Activated CD8-positive, alpha-beta T cell treated with anti-CD3 and anti-CD28 coated beads for 36 hours (primary cell): ENCODE data around the gene TM4SF20. TPM values are rescaled to one million over a fixed set of nuclear protein-coding genes. Genes with fewer than 3 reads are reported as not detected.

Experiments
- ATAC-seq: fragments of 200-7000 bp; cut with Tn5 transposase; one replicate; pipeline ENCODE4 v1.10.0; 2021; ENCODE audit warnings: mild to moderate bottlenecking, moderate library complexity
- CTCF ChIA-PET: fragments of 350-600 bp; sonication (Branson Sonifier 250); formaldehyde crosslinking; loops from one replicate; lab custom pipeline; 2021; ENCODE audit warnings: antibody characterized with exemption; lab: Charles Lee
- POLR2A ChIA-PET: fragments of 350-600 bp; sonication (Branson Sonifier 250); formaldehyde crosslinking; loops from one replicate; lab custom pipeline; 2021; ENCODE audit warnings: antibody characterized with exemption; lab: Charles Lee
- DNase-seq: peaks from one replicate; pipeline ENCODE4 v3.0.0-alpha.2; 2020
- H3K27ac Mint-ChIP-seq: one replicate; pipeline ENCODE4 v1.8.0; 2021; ENCODE audit warnings: mild to moderate bottlenecking, mixed read lengths
- H3K27me3 Mint-ChIP-seq: one replicate; pipeline ENCODE4 v1.8.0; 2021; ENCODE audit warnings: mixed read lengths
- H3K36me3 Mint-ChIP-seq: one replicate; pipeline ENCODE4 v1.8.0; 2021; ENCODE audit warnings: low read depth, mixed read lengths
- H3K4me1 Mint-ChIP-seq: one replicate; pipeline ENCODE4 v1.8.0; 2021; ENCODE audit warnings: low read depth, mixed read lengths
- H3K4me3 Mint-ChIP-seq: one replicate; pipeline ENCODE4 v1.8.0; 2021; ENCODE audit warnings: mild to moderate bottlenecking, moderate library complexity, mixed read lengths
- H3K9me3 Mint-ChIP-seq: one replicate; pipeline ENCODE4 v1.8.0; 2021; ENCODE audit warnings: mixed read lengths
- intact Hi-C: fragments of 100-400 bp; cut with micrococcal nuclease; formaldehyde crosslinking; loops from one replicate; pipeline ENCODE4 v1.10.0; 2022
- total RNA-seq, 2 experiments: library from RNA; stranded (reverse); gene quantifications; one replicate each; pipeline ENCODE4 v1.2.3, GENCODE V29; 2021
- TF ChIP-seq, protein P1 (sequence below): fragments of 200-600 bp; IDR thresholded peaks from one replicate; pipeline ENCODE4 v1.8.0; 2022; ENCODE audit warnings: antibody characterized with exemption, mild to moderate bottlenecking

TM4SF20 gene
- total RNA-seq, 2 experiments from 2014 or later, result not detected

DNA sequence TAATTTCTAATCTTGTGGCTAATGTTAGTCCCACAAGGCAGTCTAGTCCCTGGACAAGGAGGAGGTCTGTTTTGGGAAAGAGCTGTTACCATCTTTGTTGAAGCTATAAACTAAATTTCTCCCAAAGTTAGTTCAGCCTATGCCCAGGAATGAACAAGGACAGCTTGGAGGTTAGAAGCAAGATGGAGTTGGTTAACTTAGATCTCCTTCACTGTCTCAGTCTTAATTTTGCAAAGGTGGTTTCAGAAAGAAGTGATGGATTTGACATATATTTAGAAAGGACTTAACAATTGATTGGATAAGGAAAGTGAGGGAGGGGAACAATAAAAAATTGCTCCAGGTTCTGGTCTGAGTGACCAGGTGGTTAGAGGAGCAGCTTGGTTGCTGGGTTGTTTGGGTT lies 23.2 kb upstream of the TM4SF20 start:
- intact Hi-C loops, result loop anchor here (10.0 kb wide), 3 partner anchors 172 to 362 kb away; no protein-coding TSS in a partner anchor
- Mint-ChIP-seq H3K27ac (no peak overlapping the region), H3K4me1 (peaks cover 32% of the 10 kb centered on the region), H3K27me3 (no peaks in the 10 kb centered on the region), H3K4me3 (no peak overlapping the region), H3K36me3 (no peaks in the 10 kb centered on the region), H3K9me3 (no peaks in the 10 kb centered on the region)
- ChIA-PET CTCF (interaction anchor here (1.0 kb wide), 1 partner anchor 16 kb away, joined by 3 read pairs; no protein-coding TSS in a partner anchor), POLR2A (interaction anchor here (1.5 kb wide), 1 partner anchor 90 kb away, joined by 3 read pairs; no protein-coding TSS in a partner anchor)
- TF ChIP-seq, protein P1, sequence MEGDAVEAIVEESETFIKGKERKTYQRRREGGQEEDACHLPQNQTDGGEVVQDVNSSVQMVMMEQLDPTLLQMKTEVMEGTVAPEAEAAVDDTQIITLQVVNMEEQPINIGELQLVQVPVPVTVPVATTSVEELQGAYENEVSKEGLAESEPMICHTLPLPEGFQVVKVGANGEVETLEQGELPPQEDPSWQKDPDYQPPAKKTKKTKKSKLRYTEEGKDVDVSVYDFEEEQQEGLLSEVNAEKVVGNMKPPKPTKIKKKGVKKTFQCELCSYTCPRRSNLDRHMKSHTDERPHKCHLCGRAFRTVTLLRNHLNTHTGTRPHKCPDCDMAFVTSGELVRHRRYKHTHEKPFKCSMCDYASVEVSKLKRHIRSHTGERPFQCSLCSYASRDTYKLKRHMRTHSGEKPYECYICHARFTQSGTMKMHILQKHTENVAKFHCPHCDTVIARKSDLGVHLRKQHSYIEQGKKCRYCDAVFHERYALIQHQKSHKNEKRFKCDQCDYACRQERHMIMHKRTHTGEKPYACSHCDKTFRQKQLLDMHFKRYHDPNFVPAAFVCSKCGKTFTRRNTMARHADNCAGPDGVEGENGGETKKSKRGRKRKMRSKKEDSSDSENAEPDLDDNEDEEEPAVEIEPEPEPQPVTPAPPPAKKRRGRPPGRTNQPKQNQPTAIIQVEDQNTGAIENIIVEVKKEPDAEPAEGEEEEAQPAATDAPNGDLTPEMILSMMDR, result no peak
- no peak for ATAC-seq
- no peak for DNase-seq

DNA sequence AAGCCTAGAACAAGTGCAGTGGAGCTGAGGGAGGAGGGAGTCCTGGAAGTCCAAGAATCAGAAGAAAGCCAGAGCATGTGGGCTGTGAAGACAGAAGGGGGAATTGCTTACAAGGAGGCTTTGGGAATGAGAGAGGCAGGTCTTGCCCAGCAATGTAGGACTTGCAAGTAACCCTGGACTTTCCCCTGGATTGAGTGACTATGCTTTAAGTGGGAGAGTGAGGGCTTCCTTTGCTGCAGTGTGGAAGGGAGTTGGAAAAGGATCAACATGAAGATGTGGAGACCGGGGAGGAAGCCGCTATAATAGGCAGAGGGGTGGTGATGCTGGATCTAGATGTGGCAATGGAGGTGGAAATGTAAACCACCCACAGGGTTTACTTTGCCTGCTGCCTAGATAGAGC lies 22.4 kb upstream of the TM4SF20 start:
- Mint-ChIP-seq H3K27me3 (no peaks in the 10 kb centered on the region), H3K36me3 (no peaks in the 10 kb centered on the region), H3K4me3 (no peak overlapping the region), H3K4me1 (peaks cover 30% of the 10 kb centered on the region), H3K27ac (no peak overlapping the region), H3K9me3 (no peaks in the 10 kb centered on the region)
- TF ChIP-seq, protein P1, result no peak
- intact Hi-C loops, result loop anchor here (10.0 kb wide), 3 partner anchors 173 to 363 kb away; no protein-coding TSS in a partner anchor
- POLR2A ChIA-PET, result interaction anchor here (1.5 kb wide), 1 partner anchor 91 kb away, joined by 3 read pairs; no protein-coding TSS in a partner anchor
- no peak for DNase-seq
- CTCF ChIA-PET, result interaction anchor here (1.0 to 1.9 kb wide), 2 partner anchors 15 to 70 kb away, joined by 3 to 4 read pairs; partner anchors contain the start of gene AGFG1
- ATAC-seq, result no peak

DNA sequence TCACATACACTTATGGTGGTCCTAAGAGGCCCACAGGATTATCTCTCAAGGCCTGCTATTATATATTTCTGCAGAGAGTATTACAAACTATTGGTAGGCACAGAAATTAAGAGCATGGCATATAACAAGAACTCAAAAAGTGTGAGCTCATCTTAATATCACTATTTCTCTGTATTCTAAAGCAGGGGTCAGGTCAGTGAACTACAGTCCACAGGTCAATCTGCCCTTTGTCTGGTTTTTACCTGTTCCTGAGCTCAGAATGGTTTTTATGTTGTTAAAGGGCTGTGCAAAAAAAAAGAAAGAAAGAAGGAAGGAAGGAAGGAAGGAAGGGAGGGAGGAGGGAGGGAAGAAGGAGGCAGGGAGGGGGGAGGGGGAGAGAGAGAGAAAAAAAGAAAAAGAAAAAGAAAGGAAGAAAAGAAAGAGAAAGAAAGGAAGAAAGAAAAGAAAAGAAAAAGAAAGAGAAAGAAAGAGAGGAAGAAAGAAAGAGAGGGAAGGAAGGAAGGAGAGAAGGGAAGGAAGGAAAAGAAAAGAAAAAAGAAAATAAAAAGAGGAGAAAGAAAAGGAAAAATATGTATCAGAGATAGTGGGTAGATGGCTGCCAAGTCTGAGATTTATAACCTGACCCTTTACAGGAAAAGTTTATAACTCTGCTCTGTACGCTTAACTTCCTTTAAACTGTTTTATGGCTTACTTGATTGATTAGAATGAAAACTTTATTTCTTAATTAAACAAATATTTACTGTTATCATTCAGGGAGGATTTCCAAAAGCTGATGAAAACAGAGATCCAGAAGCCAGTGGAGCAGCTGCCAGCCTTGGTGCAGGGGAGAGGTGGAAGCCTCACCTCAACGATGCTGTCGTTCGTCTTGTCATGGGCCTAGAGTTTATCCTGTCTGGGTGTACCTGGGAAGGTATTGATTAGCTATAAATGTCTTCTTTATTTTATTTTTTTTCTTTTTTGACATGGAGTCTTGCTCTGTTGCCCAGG lies 19.9 kb upstream of the TM4SF20 start:
- TF ChIP-seq, protein P1, result peak; percentile 23
- Mint-ChIP-seq H3K27me3 (no peaks in the 10 kb centered on the region), H3K4me3 (no peak overlapping the region), H3K9me3 (no peaks in the 10 kb centered on the region), H3K27ac (no peak overlapping the region), H3K4me1 (peaks cover 12% of the 10 kb centered on the region), H3K36me3 (no peaks in the 10 kb centered on the region)
- intact Hi-C loops, result no loop called here
- CTCF ChIA-PET, result interaction anchor here (1.2 kb wide), 1 partner anchor 16 kb away, joined by 3 read pairs; no protein-coding TSS in a partner anchor
- ATAC-seq (no peak), DNase-seq (no peak)
- POLR2A ChIA-PET, result no interaction called here

DNA sequence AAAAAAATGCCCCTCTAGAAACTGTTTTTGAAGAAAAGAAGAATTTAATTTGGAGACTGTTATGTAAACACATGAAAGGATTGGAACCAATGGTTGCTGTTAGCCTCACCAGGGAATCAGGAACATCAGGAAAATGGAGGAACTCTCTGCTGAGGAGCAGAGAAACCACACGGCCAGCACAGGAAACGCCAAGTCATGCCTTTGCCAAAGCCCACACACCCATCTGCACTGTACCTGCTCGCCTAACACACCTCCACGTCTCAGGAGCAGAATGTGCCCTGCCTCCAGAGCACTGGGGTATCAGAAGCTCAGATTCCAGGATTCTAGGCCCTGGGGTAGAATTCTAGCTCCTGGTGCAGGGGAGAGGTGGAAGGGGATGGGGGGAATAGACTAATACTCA lies 18.5 kb upstream of the TM4SF20 start:
- no peaks in the 10 kb centered on the region for H3K27me3 Mint-ChIP-seq
- ChIA-PET CTCF (interaction anchor here (1.0 kb wide), 1 partner anchor 14 kb away, joined by 4 read pairs; no protein-coding TSS in a partner anchor), POLR2A (no interaction called here)
- H3K27ac Mint-ChIP-seq, result no peak overlapping the region
- intact Hi-C loops, result no loop called here
- no peaks in the 10 kb centered on the region for H3K36me3 Mint-ChIP-seq
- H3K4me3 Mint-ChIP-seq, result no peak overlapping the region
- ATAC-seq (no peak), DNase-seq (no peak)
- peaks cover 6% of the 10 kb centered on the region for H3K4me1 Mint-ChIP-seq
- H3K9me3 Mint-ChIP-seq, result no peaks in the 10 kb centered on the region
- TF ChIP-seq, protein P1, result no peak
